Dermis blood vessel endothelial cell (primary cell): ENCODE results near the gene FAM117A. TPM values are rescaled to one million over a fixed set of nuclear protein-coding genes. Genes with fewer than 3 reads are reported as not detected.
"Not testable (repeated sequence)": the region's sequence is repeated elsewhere in the genome, so short reads cannot be mapped to it uniquely, and the experiment has no call there.

ENCODE experiments used
- DNase-seq: peaks from one replicate; pipeline ENCODE4 v3.0.0; 2010
- total RNA-seq: library from RNA; depleted of rRNA; stranded (reverse); fragments of >200 nt; gene quantifications from 2 replicates; pipeline ENCODE4 v1.2.3, GENCODE V29; 2014

The FAM117A gene
- total RNA-seq, 1 donor from 2014 or later, result 15.5 TPM

- no peak for DNase-seq
These were observed 1.6 kb downstream of the FAM117A start for GRCh38 chr17:49762151-49762941.

DNA sequence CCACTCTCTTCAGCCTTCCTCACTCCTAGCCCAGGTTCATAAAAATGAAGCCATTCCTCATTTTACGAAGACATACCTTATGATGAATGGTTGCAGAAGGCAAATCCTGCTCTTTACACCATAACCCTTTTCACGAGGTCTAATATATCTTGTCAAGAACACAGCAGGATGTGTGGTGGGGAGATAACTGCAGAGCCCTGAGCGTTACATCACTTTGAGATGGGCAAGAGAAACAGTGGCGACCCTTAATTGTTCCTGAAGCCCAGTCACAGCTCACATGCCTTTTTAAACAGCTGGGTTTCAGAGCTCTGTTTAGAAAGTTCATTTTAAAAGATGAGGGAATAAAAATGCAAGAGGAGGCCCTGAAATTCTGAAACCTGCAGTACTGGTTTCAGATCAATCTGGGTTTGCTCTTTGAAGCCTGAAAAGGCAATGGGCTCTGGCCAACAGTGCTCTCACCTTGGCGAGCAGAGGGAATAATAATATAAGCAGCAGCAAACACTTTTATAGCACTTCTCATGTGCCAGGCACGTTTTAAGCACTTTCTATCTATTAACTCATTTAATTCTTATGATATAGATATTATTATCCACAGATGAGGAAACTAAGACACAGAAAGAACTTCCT lies 2.9 kb downstream of the FAM117A start:
- DNase-seq, result no peak

DNA sequence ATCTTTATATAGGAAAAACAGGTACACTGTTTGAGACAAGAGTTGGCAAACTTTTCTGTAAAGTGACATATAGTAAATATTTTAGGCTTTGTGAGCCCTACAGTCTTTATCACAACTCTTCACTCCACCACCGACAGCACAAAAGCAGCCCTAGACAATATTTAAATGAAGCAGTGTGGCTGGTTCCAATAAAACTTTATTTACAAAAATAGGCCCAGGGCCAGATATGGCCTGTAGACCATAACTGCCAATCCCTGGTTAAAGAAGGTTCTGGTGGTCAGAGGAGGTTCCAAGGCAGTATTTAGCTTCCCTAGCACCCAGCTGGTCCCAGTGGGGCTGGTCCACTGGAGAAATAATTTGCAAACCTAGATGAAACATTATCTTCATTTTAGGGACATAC lies 3.6 kb downstream of the FAM117A start:
- DNase-seq, result no peak

GRCh38 chr17:49759203-49759602 lies 4.7 kb downstream of the FAM117A start:
- DNase-seq, result no peak

DNA sequence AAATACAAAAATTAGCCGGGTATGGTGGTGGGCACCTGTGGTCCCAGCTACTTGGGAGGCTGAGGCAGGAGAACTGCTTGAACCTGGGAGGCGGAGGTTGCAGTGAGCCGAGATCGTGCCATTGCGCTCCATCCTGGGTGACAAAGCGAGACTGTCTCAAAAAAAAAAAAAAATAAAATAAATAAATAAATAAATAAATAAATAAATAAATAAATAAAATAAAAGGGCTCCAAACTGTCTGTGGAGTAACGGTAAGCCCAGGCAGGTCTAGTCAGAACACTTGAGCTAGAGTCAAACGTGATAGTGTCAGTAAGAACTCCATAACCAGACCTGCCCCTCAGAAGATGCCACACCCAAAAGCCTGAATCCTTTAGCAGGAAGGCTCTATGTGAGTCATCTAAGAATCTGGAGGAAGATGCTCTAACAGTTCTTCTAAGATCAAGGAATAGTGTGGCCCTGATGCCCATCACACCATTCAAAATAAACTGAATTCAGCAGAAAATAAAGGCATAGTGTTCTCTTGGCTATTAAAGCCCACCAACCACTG lies 5.4 kb downstream of the FAM117A start:
- DNase-seq, result not testable (repeated sequence)

- no peak for DNase-seq
These were observed 6.7 kb downstream of the FAM117A start for GRCh38 chr17:49757151-49757777.

DNA sequence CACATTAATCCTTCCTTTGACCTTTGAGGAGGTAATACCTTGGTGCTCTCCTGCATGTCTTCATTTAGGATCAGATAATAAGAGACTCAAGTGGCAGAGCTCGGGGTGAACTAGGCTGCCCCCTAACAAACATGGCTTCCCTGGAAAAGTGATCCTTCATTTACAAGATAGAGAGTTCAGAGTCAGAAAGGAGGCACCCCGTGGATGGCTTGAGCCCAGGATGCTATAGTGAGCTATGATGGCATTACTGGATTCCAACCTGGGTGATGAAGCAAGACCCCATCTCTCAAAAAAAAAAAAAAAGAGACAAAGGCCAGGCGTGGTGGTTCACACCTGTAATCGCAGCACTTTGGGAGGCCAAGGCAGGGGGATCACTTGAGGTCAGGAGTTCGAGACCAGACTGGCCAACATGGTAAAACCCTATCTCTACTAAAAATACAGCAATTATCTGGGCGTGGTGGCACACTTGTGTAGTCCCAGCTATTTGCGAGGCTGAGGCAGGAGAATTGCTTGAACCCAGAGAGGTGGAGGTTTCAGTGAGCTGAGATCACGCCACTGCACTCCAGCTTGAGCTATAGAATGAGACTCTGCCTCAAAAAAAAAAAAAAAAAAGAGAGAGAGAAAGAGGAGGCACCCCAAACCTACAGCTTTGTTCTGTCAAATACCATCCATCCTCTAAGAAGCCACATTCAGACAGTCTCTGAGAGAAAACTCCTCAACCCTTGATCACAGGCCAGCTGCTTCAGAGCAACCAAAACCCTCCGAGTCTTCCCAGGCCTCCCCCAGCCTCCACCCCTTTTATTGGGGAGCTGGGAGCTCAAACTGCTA lies 7.4 kb downstream of the FAM117A start:
- no peak for DNase-seq

DNA sequence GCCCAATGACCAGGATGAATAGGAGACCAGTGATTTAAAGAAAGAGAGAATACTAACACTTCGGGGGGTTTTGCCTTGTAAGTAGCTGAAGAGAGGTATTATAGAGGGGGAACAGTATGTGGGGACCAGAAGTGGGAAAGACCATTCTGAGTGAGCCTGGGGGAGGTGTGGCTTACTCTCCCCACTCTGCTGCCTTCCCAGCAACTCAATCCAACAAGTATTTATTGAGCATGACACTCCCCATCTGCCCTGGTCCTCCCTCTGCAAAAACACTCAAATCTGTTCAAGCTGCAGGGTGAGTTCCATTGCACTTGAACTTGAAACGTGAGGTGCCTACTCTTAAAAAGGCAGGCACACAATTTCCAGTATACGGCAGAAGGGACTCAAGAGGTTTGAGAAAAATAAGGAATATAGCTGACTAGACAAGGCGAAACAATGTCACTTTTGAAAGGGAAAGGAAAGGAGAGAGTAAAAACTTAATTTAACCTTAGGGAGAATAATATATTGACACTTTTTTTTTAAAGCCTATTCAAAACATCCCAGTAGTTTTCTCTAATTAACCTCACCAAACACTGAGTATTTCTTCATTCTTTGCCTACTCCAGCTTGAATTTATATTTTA lies 8.2 kb downstream of the FAM117A start:
- no peak for DNase-seq

DNA sequence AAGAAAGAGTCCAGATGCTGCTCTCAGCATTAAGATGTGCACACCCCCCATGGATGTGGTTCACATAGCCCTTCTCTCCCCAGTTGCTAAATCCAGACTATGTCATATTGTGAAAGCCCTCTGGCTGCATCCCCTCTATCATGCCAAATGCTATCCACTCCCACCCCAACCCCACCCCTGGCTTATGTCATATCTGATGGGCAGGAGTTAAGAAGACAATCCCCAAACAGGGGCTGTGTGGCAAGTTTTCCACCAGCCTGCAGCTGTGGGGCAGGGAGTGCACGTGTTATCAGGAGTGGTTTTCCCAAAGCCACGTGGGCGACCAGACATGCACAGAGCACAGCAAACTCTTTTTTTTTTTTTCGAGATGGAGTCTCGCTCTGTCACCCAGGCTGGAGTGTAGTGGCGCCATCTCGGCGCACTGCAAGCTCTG lies 10.0 kb downstream of the FAM117A start:
- DNase-seq, result no peak

GRCh38 chr17:49752508-49752907 lies 11.4 kb downstream of the FAM117A start:
- no peak for DNase-seq

DNA sequence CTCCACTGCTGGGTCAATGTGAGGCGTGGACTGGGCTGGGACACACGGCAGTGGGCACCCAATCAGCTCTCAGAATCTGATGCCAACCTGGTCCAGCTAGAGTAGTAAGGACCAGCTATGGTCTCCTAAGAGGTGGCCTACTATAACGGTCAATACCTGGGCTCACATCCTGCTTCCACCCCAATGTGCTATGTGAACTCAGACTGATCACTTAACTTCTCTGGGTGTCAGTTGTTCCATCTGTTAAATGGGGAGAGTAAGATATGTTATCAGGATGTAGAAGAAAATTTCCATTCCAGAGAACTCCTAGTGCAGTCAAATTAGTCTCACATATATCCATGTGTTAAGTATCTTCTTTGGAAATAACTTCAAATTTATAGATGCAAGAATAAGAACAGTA lies 14.2 kb downstream of the FAM117A start:
- no peak for DNase-seq

GRCh38 chr17:49748791-49749190 lies 15.1 kb downstream of the FAM117A start:
- no peak for DNase-seq

DNA sequence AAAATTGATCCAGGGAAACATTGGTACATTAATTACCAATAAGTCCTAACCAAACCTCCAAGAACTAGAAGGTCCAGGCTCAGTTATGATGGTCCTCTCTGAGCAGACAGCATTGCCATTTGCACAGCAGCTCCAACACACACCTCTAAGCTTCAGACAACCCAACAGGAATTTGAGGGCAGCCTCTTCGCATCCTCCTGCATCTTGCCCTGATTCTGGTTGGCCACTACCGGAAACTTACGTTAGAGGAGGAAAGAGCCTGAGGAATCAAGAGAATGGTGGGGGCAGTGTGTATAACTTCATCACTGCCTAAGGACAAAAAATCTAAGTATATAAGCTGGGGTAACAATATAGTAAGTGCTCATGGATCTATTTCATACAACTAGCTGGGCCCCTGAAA lies 15.7 kb downstream of the FAM117A start:
- no peak for DNase-seq

DNA sequence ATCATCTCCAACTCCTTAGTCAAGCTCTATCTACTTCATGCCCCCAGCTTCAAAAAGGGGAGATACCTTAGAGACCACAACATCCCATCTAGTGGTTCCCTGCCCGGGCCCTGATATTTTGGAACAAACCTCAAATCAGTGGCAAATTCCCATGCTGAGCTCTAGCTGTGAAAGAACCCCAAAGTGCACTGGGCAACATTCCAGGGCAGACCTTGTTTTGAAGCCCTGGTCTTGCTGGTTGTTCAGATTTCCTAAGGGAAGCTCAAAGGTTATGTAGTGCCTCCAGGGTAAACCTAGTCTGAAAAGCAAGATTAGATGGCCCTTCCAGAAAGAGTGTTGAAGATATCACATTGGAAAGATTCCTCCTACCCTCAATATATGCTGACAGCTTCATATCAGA lies 16.3 kb downstream of the FAM117A start:
- no peak for DNase-seq

DNA sequence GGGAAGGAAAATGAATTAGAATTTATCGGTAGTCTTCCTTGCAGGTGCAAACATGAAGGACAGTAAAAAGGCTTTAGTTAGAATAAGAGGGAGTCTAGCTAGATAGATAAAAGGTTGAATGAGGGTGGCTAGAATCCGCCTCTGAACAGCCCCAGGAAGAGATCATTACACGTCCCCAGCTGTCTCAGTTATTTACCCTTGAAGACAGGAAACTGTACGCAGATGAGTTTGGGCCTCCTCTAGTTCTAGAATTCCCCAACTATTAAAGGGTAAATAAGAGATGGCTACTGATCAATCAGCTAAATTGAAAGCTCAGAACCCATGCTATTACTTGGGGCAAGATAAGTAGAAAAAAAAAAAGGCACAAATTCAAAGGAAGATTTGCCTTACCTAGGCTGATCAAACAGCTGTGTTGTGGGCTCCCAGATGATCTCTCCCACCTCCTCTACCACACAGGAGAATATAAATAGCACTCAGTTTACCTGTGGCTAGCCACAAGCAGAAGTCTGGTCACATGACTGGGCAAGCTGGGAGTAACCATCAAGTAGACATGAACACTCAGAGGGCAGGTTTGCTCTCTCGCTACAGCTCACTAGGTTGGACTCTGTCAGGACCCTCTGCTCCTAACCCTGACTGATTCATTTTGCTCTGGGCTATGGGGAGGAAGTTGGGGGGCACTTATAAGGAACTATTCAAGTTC lies 17.0 kb downstream of the FAM117A start:
- no peak for DNase-seq

GRCh38 chr17:49745175-49746139 lies 18.5 kb downstream of the FAM117A start:
- DNase-seq, result no peak

GRCh38 chr17:49742166-49742638 lies 21.7 kb downstream of the FAM117A start:
- DNase-seq, result peak; percentile 28

GRCh38 chr17:49741692-49742076 lies 22.2 kb downstream of the FAM117A start:
- DNase-seq, result no peak

DNA sequence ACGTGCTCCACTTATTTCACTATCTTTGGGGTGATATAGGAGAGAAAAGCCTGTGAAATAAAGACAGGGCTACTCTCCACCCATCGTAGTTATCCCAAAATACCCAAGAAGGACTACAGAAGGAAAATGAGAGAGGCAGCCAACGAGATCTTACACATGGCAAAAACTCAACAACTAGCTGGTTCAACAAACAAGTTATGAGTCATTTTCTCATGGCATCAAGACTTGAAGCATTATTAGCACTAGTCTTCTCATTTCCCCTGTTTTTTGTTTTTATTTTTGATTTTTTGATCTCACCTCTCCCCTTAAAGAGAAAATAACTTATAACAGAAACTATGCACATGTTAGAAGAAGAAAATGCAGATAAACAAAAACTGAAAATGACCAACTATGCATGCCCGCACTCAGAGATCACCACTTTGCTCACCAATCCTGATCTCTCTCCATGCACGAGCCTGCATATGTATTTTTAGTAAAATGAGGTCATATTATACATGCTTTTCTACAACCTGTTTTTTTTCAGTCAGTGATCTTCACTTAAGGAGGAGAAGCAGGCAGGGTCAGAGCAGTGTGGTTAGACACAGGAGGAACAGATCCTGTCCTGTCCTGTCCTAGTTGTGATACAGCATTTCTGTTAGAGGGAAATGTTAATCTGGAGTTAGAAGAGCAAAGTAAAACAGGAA lies 22.8 kb downstream of the FAM117A start:
- DNase-seq, result peak; percentile 17
